GM19025 (cell line): ENCODE results near the gene SPAG6.
"Not testable (repeated sequence)": the region's sequence is repeated elsewhere in the genome, so short reads cannot be mapped to it uniquely, and the experiment has no call there.

Experiments
- ATAC-seq: cut with Tn5 transposase; IDR thresholded peaks from one replicate; pipeline ENCODE4 v1.9.1; 2021; ENCODE audit warnings: mild to moderate bottlenecking, low read depth, moderate library complexity; ENCODE audit not compliant: unreplicated experiment

Gene SPAG6

GRCh38 chr10:22368981-22369380 lies 23.7 kb downstream of the SPAG6 start:
- no peak for ATAC-seq

- ATAC-seq: no peak
Observed at GRCh38 chr10:22369434-22370072, 24.3 kb downstream of the SPAG6 start.

GRCh38 chr10:22370320-22370719 lies 25.0 kb downstream of the SPAG6 start:
- ATAC-seq: no peak

- no peak for ATAC-seq
Observed at GRCh38 chr10:22372298-22372697, 27.0 kb downstream of the SPAG6 start.

- no peak for ATAC-seq
Observed at GRCh38 chr10:22372917-22373316, 27.6 kb downstream of the SPAG6 start.

- no peak for ATAC-seq
Observed at GRCh38 chr10:22374489-22375126, 29.3 kb downstream of the SPAG6 start.

GRCh38 chr10:22379059-22379458 lies 33.8 kb downstream of the SPAG6 start:
- peak; percentile 36 for ATAC-seq

GRCh38 chr10:22381262-22381661 lies 36.0 kb downstream of the SPAG6 start:
- ATAC-seq: no peak

- no peak for ATAC-seq
Observed at GRCh38 chr10:22386503-22386902, 41.2 kb downstream of the SPAG6 start.

GRCh38 chr10:22389856-22390589 lies 44.7 kb downstream of the SPAG6 start:
- no peak for ATAC-seq

- ATAC-seq: no peak
Observed at GRCh38 chr10:22391600-22391999, 46.3 kb downstream of the SPAG6 start.

- not testable (repeated sequence) for ATAC-seq
Observed at GRCh38 chr10:22396195-22396594, 50.9 kb downstream of the SPAG6 start.

GRCh38 chr10:22406916-22407315 lies 61.6 kb downstream of the SPAG6 start:
- not testable (repeated sequence) for ATAC-seq

GRCh38 chr10:22410394-22410793 lies 65.1 kb downstream of the SPAG6 start:
- no peak for ATAC-seq

- no peak for ATAC-seq
Observed at GRCh38 chr10:22410846-22411245, 65.5 kb downstream of the SPAG6 start.

- ATAC-seq: no peak
Observed at GRCh38 chr10:22414146-22414545, 68.8 kb downstream of the SPAG6 start.

- ATAC-seq: no peak
Observed at GRCh38 chr10:22415072-22415471, 69.8 kb downstream of the SPAG6 start.

GRCh38 chr10:22417736-22418268 lies 72.5 kb downstream of the SPAG6 start:
- ATAC-seq: no peak

GRCh38 chr10:22420787-22421517 lies 75.7 kb downstream of the SPAG6 start:
- no peak for ATAC-seq

GRCh38 chr10:22426653-22427052 lies 81.4 kb downstream of the SPAG6 start:
- no peak for ATAC-seq

- ATAC-seq: no peak
Observed at GRCh38 chr10:22427101-22427500, 81.8 kb downstream of the SPAG6 start.
